GM21447 (cell line): ENCODE data around the gene RFX5.
"Not testable (repeated sequence)": the region's sequence is repeated elsewhere in the genome, so short reads cannot be mapped to it uniquely, and the experiment has no call there.

Experiments used
- ATAC-seq: cut with Tn5 transposase; IDR thresholded peaks from one replicate; pipeline ENCODE4 v1.9.1; 2021; ENCODE audit not compliant: unreplicated experiment

RFX5 gene

GRCh38 chr1:151362308-151363155 lies 15.5 kb upstream of the RFX5 start:
- no peak for ATAC-seq

GRCh38 chr1:151361883-151362282 lies 14.8 kb upstream of the RFX5 start:
- no peak for ATAC-seq

- ATAC-seq: no peak
These were observed 9.6 kb upstream of the RFX5 start for GRCh38 chr1:151356696-151357095.

- no peak for ATAC-seq
These were observed 5.1 kb upstream of the RFX5 start for GRCh38 chr1:151352021-151352718.

GRCh38 chr1:151350323-151350722 lies 3.3 kb upstream of the RFX5 start:
- not testable (repeated sequence) for ATAC-seq

- ATAC-seq: no peak
These were observed 633 bp upstream of the RFX5 start for GRCh38 chr1:151347523-151348246.

- ATAC-seq: no peak
These were observed 827 bp downstream of the RFX5 start for GRCh38 chr1:151346082-151346768.

- ATAC-seq: no peak
These were observed 2.8 kb downstream of the RFX5 start for GRCh38 chr1:151344291-151344690.

- no peak for ATAC-seq
These were observed 3.5 kb downstream of the RFX5 start for GRCh38 chr1:151343587-151343986.

- no peak for ATAC-seq
These were observed 4.5 kb downstream of the RFX5 start for GRCh38 chr1:151342569-151342968.

GRCh38 chr1:151342021-151342420 lies 5.0 kb downstream of the RFX5 start:
- ATAC-seq: no peak

GRCh38 chr1:151340870-151341754 lies 5.9 kb downstream of the RFX5 start:
- ATAC-seq: no peak

- ATAC-seq: no peak
These were observed 10.5 kb downstream of the RFX5 start for GRCh38 chr1:151336556-151336955.

GRCh38 chr1:151334822-151335221 lies 12.2 kb downstream of the RFX5 start:
- no peak for ATAC-seq

GRCh38 chr1:151327903-151328674 lies 19.0 kb downstream of the RFX5 start:
- ATAC-seq: no peak

- peak; percentile 82 for ATAC-seq
These were observed 19.7 kb downstream of the RFX5 start, which contains the start of gene PI4KB for GRCh38 chr1:151327223-151327902. Gene PI4KB (minus strand): TSS chr1:151327416. CDS start chr1:151316481, 10,935 bp downstream.

- peak; percentile 67 for ATAC-seq
These were observed 20.3 kb downstream of the RFX5 start for GRCh38 chr1:151326619-151327222.
